NT2/D1 (cell line): ENCODE results near the gene HGFAC.

Experiments
- DNase-seq: peaks from one replicate; pipeline ENCODE4 v3.0.0-alpha.2; 2011; ENCODE audit warnings: low read depth, low spot score
- H3K27me3 ChIP-seq: 2 replicates; pipeline ENCODE4 v1.6.0; 2011; ENCODE audit warnings: mild to moderate bottlenecking; ENCODE audit not compliant: insufficient read length, insufficient read depth
- H3K36me3 ChIP-seq: 2 replicates; pipeline ENCODE4 v1.6.1; 2011; ENCODE audit warnings: mild to moderate bottlenecking, low read length, mixed read lengths; ENCODE audit not compliant: insufficient read depth, insufficient read length
- H3K4me1 ChIP-seq: 2 replicates; pipeline ENCODE4 v1.5.1; 2011; ENCODE audit not compliant: insufficient read depth, insufficient read length
- H3K4me3 ChIP-seq: 2 replicates; pipeline ENCODE4 v1.5.1; 2011; ENCODE audit warnings: low read depth; ENCODE audit not compliant: insufficient read length
- H3K9ac ChIP-seq: 2 replicates; pipeline ENCODE4 v1.6.0; 2011; ENCODE audit warnings: low read depth; ENCODE audit not compliant: insufficient read length
- H3K9me3 ChIP-seq: 2 replicates; pipeline ENCODE4 v1.5.1; 2011; ENCODE audit warnings: mild to moderate bottlenecking, low read length; ENCODE audit not compliant: insufficient read depth
- SUZ12 ChIP-seq: IDR thresholded peaks from 2 replicates; pipeline ENCODE4 v1.6.1; 2011; ENCODE audit not compliant: insufficient read length, insufficient read depth; ENCODE audit errors: extremely low read depth
- YY1 ChIP-seq: IDR thresholded peaks from 2 replicates; pipeline ENCODE4 v1.6.1; 2011; ENCODE audit not compliant: insufficient read length, insufficient read depth
- ZNF274 ChIP-seq: IDR thresholded peaks from 2 replicates; pipeline ENCODE4 v1.6.1; 2011; ENCODE audit warnings: mild to moderate bottlenecking, low read depth, low read length

Gene HGFAC

DNA sequence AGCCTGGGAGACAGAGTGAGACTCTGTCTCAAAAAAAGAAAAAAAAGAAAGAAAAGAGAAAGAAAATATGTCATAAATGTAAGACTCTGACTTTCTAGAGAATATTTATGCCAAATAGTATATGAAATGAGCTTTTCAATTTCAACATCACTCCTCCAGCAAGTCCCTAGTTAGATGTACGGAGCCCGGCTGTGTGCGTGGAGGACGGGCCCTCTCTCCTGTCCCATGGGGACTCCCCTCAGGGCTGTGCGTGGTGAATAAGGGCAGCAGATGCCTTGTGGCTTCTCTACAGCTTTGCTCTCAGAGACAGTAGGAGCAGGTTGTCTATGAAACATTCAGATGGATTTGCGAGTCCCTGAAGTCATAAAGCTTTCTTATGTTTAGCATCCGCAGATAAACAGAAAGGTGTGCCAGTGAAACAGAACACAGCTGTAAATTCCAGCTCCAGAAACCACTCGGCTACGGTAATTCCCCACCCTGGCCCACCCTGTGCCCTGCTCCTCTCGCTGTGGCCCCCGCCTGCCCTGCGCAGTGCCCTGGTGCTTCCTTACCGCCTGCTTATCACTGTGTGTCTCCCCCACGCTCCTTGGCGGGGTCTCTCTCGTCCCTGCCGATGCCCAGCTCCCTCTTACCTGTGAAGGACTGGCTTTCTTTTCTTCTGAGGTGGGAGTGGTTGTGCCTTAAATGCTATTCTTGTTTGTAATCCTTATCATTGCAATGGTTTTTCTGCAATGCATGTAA is 13.9 kb upstream of the HGFAC start:
- Histone ChIP-seq H3K27me3 (no peaks in the 10 kb centered on the region), H3K36me3 (peaks cover 20% of the 10 kb centered on the region), H3K4me1 (no peaks in the 10 kb centered on the region), H3K4me3 (no peak overlapping the region), H3K9me3 (no peaks in the 10 kb centered on the region), H3K9ac (no peak overlapping the region)
- DNase-seq = no peak
- TF ChIP-seq SUZ12 (no peak), ZNF274 (no peak), YY1 (no peak)

- Histone ChIP-seq H3K27me3 (no peaks in the 10 kb centered on the region), H3K4me1 (no peaks in the 10 kb centered on the region), H3K9me3 (no peaks in the 10 kb centered on the region), H3K4me3 (no peak overlapping the region), H3K9ac (no peak overlapping the region), H3K36me3 (peaks cover 16% of the 10 kb centered on the region)
- TF ChIP-seq ZNF274 (no peak), YY1 (no peak), SUZ12 (no peak)
- DNase-seq = no peak
Observed at GRCh38 chr4:3429651-3430050, 12.1 kb upstream of the HGFAC start.

GRCh38 chr4:3430524-3430923 is 11.2 kb upstream of the HGFAC start:
- H3K27me3 ChIP-seq = no peaks in the 10 kb centered on the region
- H3K4me3 ChIP-seq = no peak overlapping the region
- DNase-seq = no peak
- TF ChIP-seq YY1 = no peak
- peaks cover 5% of the 10 kb centered on the region for H3K4me1 ChIP-seq
- peaks cover 16% of the 10 kb centered on the region for H3K36me3 ChIP-seq
- no peak overlapping the region for H3K9ac ChIP-seq
- no peaks in the 10 kb centered on the region for H3K9me3 ChIP-seq

- Histone ChIP-seq H3K27me3 (no peaks in the 10 kb centered on the region), H3K36me3 (peaks cover 16% of the 10 kb centered on the region), H3K9me3 (no peaks in the 10 kb centered on the region), H3K9ac (no peak overlapping the region), H3K4me1 (peaks cover 9% of the 10 kb centered on the region), H3K4me3 (no peak overlapping the region)
- no peak for DNase-seq
- TF ChIP-seq YY1 = no peak
- no peak for TF ChIP-seq ZNF274
- TF ChIP-seq SUZ12 = no peak
Observed at GRCh38 chr4:3431446-3431993, 10.2 kb upstream of the HGFAC start.

DNA sequence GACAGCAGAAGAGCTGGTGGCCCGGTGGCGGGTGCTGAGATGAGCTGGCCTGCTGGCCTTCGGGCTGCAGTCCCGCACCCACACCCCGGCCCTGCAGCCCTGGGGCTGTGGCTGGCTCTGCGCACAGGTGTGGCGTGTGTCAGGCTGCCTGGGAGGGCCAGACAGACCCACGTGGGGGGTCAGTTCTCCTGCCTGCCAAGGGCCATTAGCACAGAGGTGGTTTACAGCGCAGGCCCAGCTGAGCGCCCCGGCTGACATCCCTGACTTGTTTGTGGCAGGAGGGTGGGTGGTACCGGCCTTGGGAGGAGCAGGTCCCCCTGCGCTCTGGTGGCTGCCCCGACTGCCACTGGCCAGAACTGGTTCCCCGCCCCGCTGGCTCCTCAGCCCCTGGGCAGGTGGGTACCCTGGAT is 9.4 kb upstream of the HGFAC start:
- no peaks in the 10 kb centered on the region for H3K9me3 ChIP-seq
- H3K4me3 ChIP-seq = no peak overlapping the region
- no peak for TF ChIP-seq ZNF274
- TF ChIP-seq YY1 = no peak
- H3K4me1 ChIP-seq = peaks cover 10% of the 10 kb centered on the region
- H3K9ac ChIP-seq = no peak overlapping the region
- H3K27me3 ChIP-seq = no peaks in the 10 kb centered on the region
- H3K36me3 ChIP-seq = peaks cover 16% of the 10 kb centered on the region
- DNase-seq = no peak

GRCh38 chr4:3433138-3433869 is 8.5 kb upstream of the HGFAC start:
- peaks cover 16% of the 10 kb centered on the region for H3K36me3 ChIP-seq
- peaks cover 10% of the 10 kb centered on the region for H3K4me1 ChIP-seq
- H3K9me3 ChIP-seq = no peaks in the 10 kb centered on the region
- no peak overlapping the region for H3K4me3 ChIP-seq
- TF ChIP-seq YY1 (no peak), SUZ12 (no peak), ZNF274 (no peak)
- no peak overlapping the region for H3K9ac ChIP-seq
- no peak for DNase-seq
- H3K27me3 ChIP-seq = no peaks in the 10 kb centered on the region

GRCh38 chr4:3434881-3435685 is 6.7 kb upstream of the HGFAC start:
- Histone ChIP-seq H3K9ac (no peak overlapping the region), H3K4me3 (no peak overlapping the region), H3K9me3 (no peaks in the 10 kb centered on the region), H3K4me1 (peaks cover 10% of the 10 kb centered on the region), H3K27me3 (no peaks in the 10 kb centered on the region), H3K36me3 (peaks cover 9% of the 10 kb centered on the region)
- no peak for TF ChIP-seq YY1
- TF ChIP-seq SUZ12 = no peak
- no peak for TF ChIP-seq ZNF274
- no peak for DNase-seq
